LoVo (cell line): ENCODE data around the gene PLEKHA5.

ENCODE experiments used
- DNase-seq: peaks from one replicate; pipeline ENCODE4 v3.0.0-alpha.2; 2016; ENCODE audit warnings: low spot score

The PLEKHA5 gene

DNA sequence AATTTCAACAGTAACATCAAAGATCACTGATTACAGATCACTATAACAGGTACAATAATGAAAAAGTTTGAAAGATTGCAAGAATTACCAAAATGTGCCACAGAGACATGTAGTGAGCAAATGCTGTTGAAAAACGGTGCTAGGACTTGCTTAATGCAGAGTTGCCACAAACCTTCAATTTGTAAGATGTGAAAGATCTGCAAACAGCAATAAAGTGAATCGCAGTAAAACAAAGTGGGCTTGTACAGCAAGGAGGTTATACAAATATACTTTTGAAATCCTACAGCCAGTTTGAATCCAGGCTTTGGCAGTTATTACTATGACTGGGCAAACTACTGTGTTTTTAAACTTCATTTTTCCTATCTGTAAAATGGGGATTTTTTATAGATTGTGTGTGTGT, 1.0 kb upstream of the PLEKHA5 start:
- no peak for DNase-seq

DNA sequence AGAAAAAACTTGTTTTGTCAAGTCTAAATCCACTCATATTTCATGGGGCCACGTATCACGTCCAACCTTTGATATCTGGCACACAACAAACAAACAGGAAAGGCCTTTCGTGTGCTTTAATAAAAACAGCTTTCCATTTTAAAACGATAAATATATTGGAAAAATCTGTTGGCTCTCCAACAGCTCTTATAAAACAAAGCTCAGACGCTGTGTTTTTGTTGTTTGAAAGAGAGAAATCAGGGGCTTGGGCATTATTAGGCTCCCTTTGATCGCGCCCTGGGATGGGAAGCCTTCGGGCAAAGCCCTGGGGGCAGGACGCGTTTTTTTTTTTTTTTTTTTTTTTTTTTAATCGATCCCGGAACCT, 429 bp upstream of the PLEKHA5 start:
- DNase-seq = no peak

DNA sequence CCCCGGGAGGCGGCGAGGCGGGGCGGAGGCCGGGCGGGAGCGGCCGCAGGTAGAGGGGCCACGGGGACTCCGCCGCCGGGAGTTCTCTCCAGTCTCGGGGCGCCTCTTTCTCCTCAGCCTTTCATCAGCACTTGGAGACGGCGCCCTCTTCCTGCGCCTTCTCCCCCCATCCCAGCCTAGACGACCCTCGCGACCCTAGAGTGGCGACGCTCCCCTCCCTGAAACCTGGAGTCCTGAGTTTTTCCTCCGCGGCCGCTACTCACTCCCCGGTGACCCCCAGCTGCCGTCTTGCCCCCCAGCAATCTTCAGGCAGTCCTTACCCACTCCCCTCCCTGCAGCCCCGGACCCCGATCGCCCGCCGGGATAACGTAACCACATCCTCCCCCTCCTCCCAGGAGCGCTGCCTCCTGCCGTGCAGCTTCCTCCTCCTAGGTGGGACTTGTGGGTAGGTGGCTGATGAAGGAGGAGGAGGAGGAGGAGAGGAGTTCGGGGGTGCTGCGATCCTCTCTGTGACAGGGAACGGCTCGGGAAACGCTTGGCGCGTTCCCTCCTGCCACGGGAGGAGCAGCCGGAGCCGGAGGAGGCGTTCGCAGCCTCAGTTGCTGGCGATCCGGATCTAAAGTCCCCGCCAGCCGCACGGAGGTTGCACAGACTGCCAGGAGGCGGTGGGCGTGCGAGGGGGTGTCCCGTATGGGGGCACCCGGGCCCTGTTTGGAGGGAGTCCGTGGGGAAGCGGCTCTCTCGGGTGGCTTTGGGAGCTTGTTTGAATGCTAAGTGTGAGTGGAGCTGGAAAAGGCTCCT, 891 bp downstream of the PLEKHA5 start:
- DNase-seq = peak; percentile 67

DNA sequence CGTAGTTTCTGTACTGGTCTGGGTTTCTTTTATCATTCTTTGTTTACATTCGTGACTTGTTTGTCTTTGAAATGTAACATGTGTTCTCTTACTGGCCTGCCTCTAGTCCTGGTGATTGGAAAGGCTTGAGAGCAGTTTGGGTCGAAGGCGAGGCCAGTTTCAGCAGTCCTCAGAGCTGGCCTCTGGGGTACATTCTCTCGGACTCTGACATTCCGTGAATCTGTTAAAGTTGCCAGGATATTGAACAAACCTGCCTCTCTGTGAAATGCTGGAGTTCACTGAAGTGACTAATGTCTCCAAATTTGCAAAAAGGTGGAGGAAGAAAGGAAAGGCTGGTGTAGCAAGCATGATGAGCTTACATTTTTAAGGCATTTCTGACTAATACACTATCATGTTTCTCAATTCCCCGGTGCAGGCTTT, 1.5 kb downstream of the PLEKHA5 start:
- DNase-seq = peak; percentile 41

DNA sequence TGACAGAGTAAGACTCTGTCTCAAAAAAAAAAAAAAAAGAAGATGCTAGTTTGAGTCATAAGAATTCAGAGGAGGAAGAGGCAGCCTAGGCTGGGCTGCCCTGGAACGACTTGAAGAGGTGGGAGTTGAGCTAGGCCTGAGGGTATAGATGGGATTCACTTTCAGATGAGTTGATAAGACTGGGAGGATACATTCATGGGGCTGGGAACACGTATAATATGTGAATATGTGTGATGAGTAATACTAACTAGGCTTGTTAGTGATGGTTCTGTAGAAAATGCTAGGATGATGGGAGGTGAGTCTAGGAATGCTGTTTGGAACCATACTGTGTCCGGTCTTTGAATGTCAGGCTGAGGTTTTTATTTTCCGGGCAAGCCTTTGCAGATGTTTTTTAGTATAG, 9.0 kb downstream of the PLEKHA5 start:
- no peak for DNase-seq

DNA sequence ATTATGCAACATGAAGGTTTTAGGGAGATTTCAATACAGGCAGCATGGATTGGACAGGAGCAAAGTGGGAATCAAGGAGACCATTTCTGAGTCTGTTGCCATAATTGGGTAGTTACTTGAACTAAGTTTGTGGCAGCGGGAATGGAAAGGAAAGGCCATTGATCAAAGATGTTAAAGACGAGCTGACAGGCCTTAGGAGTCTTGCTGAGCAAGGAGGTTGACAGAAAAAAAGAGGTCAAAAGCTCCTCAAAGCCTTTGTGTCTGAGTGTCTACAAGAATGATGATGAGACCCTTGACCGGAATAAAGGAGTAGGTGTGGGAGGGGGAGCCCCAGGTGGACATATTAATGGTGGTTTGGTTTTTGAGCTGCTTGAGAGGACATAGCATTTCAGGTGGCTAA, 9.4 kb downstream of the PLEKHA5 start:
- DNase-seq = no peak

DNA sequence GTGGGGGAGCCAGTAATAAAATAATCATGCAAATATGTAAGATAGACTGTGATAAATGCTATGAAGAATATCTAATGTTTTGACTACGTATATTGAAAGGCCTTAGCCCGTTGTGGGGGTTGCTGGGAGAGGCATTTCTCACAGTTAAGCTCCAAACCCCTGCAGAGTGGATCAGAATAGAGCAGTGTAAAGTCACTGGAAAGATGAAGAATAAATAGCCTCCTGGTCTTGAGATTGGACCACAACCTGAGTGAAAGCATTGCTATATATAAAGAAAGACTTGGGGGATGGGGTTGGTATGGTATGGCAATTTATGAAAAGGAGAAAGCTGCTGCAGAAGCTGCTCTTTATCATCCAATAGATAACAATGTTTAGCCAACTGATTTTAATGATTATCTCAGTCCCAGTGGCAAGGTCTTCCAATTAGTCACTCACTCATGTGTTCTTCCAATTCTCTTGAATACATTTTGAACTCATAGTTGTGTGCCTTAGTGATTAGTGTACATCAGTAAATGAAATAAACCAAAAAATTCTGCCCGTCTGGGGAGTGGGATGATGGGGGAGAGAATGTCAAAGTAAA, 10.2 kb downstream of the PLEKHA5 start:
- no peak for DNase-seq

DNA sequence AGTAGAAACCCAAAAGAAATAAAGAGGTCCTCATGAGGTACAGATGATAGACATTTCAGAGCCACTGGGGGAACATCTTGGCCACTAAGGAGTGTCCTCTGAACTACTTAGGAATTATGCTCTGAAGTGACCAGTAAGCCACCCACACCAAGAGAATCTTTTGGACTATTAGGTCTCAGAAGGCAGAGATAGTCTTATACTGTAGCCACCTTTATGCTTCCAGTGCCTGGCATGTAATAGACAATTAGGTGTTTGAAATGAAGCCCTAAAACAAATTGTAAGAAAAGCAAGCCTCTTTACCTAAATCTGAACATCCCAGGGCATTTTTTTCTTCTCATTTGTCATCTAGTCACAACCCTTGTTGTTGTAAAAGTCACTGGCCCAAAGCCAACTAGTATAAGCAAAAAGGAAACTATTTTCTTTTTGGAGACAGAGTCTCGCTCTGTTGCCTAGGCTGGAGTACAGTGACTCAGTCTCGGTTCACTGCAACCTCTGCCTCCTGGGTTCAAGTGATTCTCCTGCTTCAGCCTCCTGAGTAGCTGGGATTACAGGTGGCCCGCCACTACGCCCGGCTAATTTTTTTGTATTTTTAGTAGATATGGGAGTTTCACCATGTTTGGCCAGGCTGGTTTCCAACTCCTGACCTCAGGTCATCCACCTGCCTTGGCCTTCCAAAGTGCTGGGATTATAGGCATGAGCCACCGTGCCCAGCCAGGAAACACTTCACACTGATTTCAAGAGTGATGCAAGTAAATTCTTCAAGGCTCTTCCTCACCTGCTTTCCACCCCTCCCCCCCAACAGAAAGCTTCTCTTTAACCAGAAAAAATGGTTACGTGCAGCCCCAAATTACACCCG, 11.1 kb downstream of the PLEKHA5 start:
- DNase-seq = no peak

DNA sequence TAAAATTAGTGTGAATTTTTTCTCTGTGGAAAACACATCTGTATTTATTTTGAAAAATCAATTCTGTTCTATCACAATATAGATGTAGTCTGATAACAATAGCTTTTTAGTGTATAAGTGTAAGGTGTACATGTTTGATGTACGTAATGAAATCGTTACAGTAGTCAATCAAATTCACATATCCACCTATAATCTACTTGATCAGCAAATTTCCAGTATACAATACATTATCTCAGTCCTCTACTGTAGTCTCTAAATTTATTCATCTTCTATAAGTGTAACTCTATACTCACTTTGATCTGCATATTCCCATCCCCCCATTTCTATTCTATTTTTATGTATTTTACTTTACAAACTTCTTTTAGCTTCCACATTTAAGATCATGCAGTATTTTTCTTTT, 13.0 kb downstream of the PLEKHA5 start:
- no peak for DNase-seq

DNA sequence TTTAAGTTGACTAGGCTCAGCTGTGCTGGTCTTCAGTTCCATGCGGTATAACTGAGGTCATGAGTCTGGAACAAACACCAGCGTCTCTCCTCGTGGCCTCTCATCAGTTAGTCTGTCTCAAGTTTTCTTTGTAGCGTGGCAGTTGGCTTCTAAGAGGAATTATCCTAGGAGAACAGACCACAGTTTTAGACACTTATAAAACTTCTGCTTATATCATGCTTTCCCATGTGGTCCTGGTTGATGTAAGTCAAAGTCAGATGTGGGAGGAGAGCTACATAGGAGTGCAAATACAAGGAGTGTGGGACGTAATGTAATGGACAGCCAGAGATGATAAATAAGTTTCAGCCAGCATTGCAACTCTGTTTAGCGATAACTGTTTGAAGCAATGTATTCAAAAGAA, 14.8 kb downstream of the PLEKHA5 start:
- no peak for DNase-seq

DNA sequence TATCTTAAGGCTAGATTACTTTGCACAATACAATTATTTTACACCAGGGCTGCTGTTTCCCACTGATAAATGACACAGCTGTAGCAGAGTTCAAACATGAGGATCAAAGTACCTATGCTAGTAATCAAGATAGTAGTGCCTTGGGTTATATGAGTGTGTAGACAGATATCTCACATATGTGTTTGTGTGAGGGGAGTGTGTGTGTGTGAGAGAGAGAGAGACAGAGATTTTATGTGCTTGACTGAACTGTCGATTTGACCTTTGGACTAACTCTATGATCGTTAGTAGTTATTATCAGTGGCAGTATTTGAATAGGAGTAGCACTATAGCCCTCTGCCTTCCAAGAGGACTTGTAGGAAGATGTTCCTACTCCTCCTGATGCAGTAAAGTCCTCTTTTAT, 15.5 kb downstream of the PLEKHA5 start:
- DNase-seq = peak; percentile 18

DNA sequence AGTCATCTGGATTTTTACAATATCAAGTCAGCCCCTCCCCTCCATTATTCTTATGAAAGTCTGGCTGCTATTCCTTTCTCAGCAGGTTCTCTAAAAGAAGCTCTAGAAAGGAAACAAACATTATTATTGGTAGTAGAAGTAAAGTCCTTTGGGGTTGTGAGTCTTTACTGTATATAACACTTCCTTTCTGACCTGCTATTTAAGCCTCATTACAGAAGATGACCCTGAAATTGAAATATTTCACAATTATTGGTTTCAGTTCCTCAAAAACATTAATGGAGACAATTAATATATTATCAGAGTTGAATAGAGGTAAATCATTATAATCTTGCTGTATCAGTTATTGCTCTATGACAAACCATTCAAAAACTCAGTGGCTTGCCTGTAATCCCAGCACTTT, 19.3 kb downstream of the PLEKHA5 start:
- DNase-seq = no peak

DNA sequence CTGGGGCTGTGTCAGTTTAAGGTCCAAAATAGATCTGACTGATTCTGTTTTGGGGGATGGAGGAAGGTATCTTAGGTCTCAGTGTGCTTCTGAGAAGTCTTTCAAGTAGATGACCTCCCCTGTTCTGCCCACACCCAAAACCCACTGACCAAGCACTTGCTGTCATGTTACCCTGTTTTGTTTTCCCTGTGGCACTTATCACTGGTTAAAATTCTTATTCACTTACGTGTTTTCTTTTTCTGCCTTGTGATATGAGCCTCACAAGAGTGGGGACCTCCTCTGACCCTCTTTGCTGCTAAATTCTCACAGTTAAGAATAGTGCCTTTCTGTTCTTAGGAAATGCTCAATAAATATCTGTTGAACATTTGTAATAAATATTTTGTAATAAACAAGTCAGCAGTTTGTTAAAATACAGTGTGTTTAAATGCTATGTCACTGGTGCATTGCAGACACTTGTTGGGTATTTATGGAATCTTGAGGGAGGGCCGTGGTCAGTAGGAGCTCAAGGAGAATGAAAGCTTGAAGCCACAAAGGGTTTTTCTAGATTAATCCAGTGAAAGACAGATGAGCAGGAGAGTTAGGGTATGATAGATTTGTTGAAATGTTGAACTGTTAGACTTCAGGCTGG, 20.9 kb downstream of the PLEKHA5 start:
- no peak for DNase-seq

DNA sequence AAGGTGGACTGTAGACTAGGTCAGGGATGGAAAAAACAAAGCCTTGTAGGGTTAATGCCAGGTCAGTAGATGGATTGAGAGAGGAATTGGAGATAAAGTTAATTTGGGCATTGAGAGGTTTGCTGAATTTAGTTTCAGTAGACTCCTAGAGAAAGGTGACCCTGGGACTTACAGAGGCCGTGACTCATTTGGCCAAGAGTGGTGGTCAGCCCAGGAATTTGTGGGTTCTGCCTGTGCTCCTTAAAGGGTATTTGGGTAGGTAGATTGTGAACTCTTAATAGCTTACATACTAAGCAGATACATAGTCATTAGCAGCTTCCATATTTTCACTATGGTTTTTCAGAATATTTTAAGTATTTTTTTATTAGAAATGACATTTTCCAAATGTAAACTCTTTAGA, 21.8 kb downstream of the PLEKHA5 start:
- DNase-seq = no peak

DNA sequence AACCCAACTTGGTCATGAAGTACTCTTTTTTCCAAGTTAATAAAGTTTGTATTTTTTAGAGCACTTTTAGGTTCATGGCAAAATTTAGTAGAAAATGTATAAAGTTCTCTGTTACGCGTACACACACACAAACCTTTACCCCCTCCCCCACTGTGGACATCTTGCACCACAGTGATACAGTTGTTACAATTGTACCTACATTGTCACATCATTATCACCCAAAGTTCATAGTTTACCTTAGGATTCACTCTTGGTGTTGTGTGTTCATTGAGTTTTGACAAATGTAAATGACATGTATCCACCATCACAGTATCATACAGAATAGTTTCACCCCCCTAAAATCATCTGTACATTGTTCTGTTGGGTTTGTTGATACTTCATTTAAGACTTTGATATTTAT, 23.9 kb downstream of the PLEKHA5 start:
- DNase-seq = no peak

DNA sequence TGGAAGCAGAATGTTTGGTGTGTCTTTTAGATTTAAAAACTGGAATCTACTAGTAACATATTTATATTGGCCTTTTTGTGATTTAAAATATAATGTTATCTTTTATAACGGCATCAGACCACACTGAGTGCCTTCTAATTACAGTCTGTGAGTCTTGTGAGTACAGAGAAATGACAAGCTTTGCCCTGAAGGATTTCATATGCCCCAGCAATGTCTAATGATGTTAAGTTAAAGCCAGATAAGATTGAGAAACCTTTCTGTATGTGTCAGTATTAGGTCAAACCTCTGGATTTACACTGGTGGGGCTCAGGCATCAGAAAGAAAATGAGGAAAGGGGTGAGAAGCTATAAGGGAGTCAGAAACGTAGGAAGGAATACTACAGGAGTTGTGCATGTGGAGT, 25.2 kb downstream of the PLEKHA5 start:
- DNase-seq = no peak

DNA sequence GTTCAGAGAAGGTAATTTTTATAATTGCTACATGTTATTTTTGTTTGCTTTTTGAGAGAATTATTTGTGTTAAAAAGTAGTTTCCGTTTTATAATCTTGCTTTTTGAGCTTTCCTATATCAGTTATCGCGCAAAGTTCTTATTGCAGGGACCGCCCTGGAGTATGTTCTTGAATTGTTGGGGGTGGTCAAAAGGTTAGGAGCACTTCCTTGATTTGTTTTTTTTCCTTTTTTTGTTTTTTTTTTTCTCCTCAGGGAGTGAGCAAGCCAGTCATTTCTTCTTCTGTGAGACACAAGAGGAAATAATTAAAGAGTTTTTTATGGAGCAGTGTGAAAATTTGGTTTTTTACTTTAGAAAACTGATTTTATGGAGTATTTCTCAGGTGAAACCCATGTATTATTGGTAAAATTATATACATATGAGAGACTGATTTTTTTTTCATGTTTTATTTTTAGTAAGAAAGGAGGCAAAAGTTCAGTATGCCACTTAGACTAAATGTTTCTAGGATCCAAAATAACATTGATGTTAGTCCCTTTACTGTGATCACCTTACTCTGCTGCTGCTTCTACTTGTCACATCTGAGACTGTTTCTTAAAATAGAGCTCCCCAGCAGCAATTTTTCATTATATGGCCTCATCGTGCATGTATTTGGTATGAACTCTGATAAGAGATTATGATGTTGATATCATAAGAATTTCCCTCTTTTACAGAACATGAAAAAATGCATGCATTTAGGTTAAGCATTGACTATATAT, 26.6 kb downstream of the PLEKHA5 start:
- no peak for DNase-seq

DNA sequence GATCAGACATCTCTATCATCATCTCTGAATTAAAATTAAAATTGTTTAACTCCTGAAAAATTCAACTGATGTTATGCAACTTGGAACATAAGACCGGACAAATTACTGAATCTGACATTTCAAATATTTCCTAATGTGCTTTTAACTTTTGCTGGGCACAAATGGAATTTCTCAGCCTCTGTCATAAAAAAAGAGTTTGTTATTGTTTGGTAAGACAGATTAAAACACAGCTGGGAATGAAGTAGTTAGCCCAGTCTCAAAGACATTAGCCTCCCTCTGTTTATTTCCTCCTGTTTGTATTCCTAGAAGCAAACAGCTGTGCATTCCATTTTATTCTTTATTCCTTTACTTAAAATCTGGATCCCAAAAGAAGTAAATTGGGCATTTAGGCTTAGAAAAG, 29.4 kb downstream of the PLEKHA5 start:
- no peak for DNase-seq

DNA sequence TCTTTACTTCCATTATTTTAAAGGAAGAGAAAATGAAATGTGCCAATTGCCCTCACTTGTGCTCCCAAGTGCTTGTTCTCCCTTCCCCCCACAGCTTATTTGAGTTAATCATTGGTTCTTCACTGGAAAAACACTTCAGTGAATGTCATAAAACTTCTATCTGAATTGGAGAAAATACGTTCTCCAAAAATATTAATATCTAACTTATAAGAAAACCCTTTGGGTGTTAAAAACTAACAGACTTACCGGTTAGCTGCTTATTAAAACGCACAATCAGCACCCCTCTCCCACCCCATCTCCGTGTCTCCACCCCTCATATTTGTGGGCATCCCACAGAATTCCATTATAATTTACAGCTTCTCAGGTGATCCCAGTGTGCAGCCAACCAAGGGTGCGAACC, 31.7 kb downstream of the PLEKHA5 start:
- no peak for DNase-seq

DNA sequence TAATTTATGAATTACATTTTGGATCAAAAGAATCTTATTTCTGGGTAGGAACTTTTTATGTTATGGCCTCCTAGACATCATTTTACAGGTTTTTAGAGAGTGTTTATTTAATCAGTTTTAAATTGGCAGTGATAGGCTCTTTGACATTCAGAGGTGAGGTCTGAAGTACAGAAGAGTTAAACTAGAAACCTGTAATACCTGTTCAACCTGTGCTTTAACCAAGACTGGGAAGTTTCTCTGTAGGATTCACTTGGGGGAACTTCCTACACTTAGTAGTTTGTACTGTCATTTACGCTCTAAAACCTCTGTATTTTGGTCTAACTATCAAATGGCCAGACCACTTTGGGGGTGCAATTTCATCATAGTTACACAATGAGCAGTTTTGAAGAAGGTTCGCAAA, 35.9 kb downstream of the PLEKHA5 start:
- DNase-seq = peak; percentile 51

DNA sequence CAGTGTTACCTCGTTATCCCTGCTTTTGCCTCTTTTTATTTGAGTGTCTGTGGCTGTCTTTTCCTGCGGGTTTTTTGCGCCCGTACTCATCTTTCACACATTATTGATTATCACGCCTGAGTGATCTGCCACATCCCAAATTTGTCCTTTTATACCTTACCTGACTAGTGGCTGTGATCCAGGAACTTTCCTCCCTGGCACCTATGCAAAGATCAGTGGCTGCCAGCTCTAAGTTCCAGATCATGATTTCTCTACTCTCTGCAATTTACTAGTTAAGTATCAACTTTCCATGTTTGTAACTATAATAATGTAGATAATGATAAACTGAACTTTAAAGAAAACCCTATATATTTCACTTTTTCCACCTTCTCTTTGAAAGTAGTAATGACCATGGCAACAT, 36.9 kb downstream of the PLEKHA5 start:
- DNase-seq = no peak

DNA sequence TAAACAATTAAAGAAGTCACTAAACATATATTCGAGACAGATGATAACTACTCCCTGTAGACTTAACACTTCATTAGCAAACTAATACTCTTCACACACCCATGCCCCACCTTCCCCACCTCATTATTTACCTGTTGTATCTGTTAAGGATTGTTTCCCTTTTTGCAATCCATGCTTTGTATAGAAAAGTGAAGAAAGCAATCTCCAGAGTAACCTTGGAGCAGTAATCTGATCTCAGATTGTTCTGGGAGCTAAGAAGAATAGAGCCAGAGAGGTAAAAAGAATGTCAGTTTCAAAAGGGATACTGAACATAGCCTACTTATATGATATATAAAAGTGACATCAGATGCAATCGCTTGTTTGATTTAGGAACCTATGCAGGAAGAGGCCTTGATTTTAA, 37.4 kb downstream of the PLEKHA5 start:
- DNase-seq = no peak
